H4 (cell line): ENCODE results near the gene NEAT1. TPM values are rescaled to one million over a fixed set of nuclear protein-coding genes. Genes with fewer than 3 reads are reported as not detected.

Experiments
- DNase-seq: peaks from one replicate; pipeline ENCODE4 v3.0.0-alpha.2; 2015; ENCODE audit warnings: low spot score
- total RNA-seq: library from RNA; depleted of rRNA; stranded (reverse); fragments of >200 nt; shearing (Covaris generic); gene quantifications from 2 replicates; pipeline ENCODE4 v1.2.3, GENCODE V29; 2014

NEAT1 gene
- total RNA-seq, 1 experiment from 2014 or later = 3.4 TPM

DNA sequence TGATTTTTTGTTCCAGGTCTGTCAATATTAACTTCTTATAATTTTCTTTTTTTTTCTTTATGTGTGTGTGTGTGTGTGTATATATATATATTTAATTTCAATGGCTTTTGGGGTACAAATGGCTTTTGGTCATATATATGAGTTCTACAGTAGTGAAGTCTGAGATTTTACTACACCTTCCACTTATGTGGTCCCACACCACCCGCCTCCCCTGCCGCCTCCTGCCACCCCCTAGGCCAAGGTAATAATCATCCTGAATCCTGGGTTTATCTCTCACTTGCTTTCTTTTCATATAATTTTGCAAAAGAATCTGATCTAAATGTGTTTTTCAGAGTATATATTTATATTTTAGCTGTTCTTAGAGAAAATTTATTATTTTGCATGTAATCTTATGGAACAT is 11.1 kb downstream of the NEAT1 start:
- no peak for DNase-seq

DNA sequence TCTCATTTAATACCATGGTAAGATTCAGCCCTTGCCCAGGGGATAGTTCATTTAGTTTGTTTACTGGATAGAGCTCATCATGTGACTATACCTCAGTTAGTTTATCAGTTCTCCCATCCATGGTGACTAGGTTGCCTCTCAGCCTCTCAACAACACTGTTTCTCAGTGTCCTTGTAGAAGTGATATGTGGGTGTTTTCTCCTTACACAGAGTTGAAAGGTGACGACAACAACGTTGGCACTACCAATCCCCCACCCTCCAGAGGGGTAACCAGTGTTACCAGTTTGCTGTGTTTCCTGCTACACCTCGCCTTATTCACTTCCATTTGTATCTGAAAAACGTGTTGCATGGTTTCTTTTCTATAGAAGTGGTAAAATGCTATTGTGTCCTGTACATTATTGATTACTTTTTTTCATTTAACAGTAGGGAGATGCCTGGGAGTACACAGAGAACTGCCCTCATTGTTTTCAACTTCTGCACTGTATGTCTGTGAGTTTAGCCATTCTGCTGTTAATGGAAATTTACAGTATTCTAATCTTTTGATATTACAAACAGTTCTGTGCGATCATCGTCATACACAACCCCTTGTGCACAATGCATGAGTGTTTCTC is 11.6 kb downstream of the NEAT1 start:
- no peak for DNase-seq

DNA sequence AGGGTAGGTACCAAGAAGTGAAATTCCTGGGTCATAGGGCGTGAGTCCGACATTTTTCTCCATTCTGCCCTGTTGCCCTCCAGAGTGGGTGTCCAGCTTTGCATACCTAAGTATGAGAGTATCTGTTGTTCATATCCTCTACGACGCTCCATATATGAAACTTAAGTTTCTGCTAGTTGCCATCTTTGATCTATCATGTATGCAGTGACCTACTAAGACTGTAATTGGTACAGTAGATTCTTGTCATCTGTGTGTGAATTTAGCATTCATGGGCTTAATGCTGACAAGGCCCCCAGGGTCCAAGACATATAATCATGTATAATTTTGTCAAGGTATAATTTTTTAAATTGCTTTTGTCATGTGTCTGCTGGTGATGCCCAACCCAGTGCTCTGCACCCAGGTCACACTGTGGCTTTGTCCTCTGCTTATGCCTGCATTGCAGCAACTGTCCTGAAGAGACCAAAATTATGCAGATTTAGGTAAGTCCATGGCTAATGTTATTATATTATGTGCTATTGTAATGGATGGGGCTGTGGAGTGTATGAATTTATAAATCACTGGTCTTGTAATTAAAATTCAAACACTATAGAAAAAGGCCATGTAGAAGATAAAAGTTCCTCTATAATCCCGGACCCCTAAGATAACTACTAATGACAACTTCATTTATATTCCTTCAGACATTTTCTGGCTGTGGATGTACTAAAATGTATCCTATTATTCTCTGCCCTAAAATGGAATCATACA is 12.2 kb downstream of the NEAT1 start:
- no peak for DNase-seq

DNA sequence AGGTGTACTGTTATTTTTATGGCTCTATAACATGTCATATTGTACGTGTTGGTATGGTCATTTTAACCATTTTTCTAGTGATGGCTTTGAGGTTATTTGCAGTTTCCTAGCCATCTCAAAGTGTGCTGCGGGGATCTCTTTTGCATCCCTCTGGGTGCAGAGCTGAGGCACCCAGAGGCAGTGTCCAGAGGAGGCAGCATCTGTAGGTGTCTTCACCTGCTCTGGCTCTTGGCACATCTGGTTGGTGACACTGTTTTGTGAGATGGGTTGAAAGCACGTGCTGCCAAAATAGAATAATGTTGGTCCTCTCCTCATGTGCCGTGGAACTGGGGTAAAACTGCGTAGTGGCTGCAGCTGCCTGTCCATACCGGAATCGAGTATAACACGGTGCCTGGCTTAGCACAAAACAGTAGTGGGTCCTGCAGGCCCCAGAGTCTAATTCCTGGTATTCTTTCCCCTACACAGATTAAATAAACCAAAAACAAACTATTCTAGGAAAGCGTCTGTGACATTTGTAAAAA is 12.9 kb downstream of the NEAT1 start:
- no peak for DNase-seq

DNA sequence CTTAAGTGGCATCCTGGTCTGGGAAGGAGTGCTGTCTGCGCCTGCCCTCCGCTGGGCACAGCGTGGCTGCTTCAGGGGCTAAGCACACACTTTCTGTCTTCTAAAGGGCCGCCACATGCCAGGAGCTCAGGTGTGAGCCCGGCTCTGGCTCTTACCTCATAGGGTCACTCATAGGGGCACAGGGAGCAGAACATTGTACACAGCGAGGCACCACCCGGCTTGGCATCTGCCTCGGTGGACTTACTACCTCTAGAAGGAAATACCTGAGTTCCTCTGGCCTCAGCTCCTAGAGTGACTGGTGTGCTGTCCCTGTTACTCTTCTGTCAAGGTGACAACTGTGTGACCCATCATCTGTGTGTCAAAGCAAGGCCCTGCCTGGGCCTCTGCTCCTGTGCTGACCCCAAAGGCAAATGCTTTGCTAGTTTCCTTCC is 13.4 kb downstream of the NEAT1 start:
- no peak for DNase-seq

DNA sequence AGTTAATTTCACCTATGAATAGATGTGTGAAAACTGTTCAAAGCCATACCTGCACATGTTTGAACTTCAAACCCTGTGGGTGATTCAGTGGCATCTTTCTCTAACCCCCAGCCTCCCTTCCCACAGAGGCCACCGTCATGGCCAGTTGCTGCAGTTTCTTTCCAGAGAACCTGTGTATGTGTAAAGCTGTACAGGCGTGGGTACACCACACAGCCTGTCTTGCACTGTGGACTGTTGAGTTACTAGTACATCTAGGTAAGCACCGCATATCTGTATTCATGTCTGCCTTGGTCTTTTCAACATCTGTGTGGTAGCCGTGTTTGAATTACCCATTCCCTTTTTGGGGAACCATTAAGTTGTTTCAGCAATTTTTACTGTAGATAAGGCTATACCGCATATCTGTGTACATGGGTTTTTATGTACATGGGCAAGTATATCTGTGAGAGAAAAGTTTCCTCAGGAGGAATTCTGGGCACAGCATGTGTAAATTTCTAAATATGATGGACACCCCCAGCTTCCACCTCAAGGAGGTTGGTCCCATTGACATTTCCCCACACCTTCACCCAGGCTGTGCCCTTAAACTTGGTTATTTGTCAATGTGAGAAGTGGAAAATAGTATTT is 13.9 kb downstream of the NEAT1 start:
- DNase-seq = no peak

DNA sequence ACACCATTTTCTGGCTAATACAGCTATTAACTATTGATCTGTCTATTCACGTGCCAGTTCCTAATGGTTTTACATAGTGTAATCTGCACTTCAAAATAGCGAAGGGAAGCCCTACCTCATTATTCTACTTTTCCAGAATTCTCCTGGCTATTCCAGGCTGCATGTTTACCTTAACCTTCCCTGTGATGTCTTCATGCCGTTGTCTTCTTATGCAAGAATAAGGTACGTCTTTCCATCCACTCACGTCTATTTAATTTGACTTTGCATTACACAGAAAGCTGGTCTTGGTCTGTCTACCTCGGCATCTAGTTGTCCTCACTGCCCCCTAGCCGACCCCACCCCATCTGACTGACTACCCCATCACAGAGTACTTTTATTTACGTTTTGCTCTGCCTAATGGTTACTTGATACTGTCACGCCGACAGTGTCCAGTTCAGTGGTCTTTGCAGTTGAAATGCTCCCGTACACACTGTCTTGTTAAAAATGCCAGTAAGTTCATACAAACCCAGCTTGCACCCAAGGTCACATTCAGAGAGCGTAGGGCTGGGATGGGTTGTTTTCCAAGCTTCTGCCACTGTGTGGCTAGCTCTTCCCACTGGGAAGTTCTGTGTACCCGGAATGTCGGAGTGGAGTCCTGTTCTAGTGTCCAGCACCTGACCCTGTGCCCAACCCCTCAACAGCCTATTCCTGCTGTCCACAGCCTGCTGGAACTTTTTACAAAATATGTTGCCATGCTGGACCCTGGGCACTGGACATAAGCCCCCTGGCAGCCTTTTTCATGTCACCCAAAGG is 15.0 kb downstream of the NEAT1 start:
- peak; percentile 6 for DNase-seq

DNA sequence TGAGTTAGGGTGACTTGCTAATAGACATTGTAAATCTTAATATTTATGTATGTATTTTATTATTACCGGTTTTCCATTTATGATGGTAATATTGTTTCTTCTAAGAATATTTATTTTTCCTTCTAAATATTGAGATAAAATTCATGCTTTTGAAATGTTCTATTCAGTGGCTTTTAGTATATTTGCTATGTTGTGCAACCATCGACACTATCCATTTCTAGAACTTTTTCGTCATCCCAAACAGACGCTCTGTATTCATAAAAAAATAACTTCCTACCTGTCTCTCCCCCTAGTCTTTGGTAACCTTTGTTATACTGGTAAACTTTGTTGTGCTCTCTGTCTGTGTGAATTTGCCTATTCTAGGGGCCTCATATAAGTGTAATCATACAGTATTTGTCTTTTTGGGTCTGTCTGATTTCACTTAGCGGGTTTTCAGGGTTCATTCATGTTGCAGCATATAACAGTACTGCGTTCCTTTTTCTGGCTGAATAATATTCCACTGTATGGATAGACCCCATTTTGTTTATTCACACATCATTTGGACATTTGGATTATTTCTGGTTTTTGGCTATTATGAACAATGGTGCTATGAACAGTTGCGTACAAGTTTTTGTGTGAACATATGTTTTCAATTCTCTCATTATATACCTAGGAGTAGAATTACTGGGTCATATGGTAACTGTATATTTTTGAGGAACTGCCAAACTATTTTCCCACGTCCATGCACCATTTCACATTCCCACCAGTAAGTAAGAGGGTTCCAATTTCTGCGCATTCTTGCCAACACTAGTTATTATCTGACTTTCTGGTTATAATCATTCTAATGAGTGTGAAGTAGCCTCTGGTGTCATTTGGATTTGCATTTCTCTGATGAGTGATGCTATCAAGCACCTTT is 15.9 kb downstream of the NEAT1 start:
- DNase-seq = peak; percentile 2

DNA sequence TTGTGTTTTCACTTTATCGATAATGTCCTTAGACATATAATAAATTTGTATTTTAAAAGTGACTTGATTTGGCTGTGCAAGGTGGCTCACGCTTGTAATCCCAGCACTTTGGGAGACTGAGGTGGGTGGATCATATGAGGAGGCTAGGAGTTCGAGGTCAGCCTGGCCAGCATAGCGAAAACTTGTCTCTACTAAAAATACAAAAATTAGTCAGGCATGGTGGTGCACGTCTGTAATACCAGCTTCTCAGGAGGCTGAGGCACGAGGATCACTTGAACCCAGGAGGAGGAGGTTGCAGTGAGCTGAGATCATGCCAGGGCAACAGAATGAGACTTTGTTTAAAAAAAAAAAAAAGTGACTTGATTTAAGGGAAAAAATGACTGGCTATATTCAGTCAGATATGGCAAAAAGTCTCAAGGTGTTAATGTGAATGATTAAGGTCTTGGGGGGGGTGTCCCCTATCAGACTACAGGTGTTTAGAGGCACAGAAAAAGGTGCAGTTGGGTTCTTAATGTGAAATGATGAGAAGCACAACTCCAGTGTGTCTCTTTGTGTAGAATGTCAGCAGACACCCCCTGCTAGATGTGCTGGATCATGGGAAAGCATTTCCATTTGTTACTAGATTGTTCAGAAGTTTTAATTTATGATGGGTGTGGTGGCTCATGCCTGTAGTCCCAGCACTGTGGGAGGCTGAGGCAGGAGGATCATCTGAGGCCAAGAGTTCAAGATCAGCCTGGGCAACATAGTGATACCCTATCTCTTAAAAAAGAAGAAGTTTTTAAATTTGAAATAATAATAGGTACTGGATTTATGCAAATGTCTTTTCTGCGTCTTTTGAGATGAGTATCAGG is 17.0 kb downstream of the NEAT1 start:
- DNase-seq = peak; percentile 4

DNA sequence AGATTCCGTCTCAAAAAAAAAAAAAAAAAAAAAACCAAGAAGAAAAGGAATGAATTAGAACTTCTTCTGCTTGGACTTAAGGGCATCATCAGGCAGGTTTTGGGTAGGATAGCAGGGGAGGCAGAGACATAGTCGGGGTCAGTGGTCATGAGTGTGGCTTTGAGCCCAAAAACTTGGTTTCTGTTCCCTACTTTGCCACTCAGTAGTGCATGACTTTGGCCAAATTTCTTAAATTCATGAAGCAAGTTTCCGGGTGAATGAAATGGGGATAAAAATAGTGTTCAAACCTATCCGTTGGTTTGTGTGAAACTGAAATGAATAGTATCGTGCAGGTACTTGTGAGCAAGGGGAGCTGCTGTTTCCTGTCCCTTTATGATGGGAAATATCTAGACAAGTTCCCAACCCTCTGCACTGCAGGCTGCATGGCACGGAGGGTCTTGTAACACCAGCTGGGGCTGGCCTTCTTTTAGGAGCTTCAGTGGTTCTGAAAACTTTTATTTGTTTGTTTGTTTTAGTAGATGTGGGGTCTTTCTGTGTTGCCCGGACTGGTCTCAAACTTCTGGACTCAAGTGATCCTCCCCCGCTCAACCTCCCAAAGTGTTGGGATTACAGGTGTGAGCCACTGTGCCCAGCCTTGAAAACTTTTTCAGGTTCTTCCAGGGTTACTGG is 18.4 kb downstream of the NEAT1 start:
- DNase-seq = peak; percentile 10

DNA sequence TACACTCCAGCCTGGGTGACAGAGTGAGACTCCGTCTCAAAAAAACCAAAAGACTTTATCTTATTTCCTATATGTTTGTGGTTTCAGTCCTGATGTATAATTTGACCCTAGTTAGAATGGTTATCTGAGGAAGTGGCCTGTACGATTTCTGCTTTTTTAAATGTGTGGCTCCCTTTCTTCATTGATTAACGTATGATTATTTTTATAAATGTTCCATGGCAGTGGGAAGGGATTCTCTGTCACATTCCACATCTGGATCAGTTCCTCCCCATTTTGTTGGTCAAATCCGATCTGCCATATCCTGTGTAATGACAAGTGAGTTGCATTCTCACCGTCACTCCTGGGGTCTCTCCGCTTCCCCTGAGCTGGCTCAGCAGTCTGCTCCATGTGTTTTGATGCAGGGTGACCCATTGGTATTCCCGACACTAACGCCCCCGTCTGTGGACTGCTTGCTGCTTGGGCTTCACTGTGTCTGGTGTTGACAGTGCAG is 20.3 kb downstream of the NEAT1 start:
- no peak for DNase-seq

DNA sequence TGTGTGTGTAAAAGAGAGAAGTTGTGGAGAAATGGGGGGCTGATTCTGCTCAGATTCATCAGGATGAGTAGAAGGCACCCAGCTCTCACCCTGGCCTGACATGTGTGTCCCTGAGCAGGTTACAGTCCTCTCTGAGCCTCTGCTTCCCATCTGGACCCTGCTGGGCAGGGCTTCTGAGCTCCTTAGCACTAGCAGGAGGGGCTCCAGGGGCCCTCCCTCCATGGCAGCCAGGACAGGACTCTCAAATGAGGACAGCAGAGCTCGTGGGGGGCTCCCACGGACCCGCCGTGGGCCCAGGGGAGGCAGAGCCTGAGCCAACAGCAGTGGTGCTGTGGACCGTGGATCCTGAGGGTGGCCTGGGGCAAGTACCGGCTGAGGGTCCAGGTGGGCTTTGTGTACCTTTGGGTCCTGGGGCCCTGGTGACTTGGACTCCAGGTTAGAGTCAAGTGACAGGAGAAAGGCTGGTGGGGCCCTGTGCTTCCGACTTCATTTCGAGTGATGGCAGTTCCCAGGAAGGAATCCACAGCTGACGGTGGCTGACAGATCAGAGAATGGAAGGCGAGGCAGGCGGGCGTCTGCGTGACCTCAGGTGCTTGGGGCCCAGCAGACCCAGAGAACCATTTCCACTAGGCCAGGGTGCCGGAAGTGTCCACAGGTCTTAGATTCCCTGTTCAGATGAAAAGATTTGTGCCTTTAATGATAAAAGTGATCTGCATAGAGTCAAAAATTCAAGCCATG is 21.9 kb downstream of the NEAT1 start:
- DNase-seq = no peak

DNA sequence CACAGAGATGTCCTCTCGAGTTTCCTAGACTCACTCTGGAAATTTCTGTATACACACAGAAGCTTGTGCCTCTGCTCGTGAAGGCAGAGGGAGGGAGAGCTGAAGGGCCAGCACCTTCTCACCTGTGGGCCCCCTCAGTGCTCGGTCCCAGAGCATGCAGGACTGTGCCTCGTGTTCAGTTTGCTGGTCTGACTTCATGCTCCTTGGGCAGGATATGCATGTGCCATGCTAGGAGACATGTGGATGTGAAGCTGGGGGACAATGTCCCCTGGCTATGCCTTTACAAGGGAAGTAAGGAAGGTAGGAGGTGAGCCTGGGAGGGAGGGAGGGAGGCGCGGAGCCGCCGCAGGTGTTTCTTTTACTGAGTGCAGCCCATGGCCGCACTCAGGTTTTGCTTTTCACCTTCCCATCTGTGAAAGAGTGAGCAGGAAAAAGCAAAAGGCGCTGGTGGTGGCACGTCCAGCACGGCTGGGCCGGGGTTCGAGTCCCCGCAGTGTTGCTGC is 22.6 kb downstream of the NEAT1 start:
- no peak for DNase-seq

DNA sequence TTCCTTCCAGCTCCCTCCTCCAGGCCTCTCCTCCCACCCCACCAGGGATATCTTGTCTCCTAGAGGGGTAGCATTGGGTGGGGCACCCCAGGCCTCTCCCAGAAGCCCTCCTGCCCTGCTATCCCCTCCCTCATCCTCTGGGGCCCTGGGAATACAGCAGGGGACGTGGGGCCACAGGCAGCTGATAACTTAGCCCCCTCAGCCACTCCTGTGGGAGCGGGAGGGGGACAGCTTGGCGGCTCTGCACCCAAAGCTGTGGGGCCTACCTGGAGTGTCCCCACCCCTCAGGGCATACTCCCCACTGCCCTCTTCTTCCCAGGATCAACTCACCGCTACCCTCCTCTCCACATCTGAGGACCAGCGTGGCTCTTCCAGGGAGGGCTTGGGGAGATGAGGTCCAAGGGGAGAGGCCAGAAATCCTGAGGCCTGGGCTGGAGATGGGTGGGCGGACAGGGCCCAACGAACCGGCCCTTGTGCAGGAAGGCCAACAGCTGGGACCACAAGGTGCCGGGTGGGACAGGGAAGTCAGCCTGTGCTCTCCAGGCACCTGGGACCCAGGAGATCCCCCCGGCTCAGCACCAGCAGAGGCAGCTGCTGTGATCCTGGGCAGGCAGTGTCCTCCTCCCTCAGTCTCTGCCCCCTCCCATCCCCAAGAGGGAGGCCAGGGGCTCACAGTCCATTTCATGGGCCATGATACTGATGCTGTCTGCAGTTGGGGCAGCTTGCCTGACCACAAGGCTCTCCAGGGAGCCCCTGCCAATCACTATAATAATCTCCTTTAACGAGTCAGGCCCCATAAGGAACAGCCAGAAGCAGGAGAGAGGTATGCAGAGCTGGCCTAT is 23.2 kb downstream of the NEAT1 start:
- peak; percentile 8 for DNase-seq

DNA sequence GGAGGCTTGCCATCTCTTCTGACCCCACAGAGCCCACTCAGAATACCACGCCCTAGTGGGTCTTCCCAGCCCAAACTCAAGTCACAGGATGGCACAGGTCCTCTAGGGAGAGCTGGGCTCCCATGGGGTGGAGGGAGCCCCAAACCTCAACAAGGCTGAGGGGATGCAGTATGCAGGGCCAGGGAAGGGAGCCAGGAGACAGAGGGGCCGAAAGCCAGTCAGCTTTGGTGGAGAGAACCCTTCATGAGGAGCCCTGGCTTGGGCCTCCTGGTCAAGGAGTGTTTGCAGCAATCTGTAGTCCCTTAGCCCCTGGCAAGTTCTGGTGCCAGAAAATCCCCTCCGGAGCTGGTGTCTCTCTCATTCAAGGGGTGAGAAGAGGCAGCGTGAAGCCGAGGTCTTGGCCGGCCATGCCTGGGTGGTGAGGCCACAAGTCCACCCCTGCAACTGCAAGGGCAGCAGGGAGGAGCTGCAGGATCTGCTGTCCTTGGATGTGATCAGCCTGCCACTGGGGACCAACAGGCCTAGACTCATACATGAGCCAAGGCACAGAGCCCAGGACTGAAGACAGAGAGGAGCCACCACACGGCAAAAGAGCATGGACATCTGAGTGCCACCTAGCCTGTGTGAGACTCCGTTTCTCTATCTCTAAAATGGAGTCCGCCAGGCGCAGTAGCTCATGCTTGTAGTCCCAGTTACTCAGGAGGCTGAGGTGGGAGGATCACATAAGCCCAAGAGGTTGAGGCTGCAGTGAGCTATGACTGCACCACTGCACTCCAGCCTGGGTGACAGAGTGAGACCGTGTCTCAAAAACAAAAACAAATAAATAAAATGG is 24.1 kb downstream of the NEAT1 start:
- DNase-seq = peak; percentile 17

DNA sequence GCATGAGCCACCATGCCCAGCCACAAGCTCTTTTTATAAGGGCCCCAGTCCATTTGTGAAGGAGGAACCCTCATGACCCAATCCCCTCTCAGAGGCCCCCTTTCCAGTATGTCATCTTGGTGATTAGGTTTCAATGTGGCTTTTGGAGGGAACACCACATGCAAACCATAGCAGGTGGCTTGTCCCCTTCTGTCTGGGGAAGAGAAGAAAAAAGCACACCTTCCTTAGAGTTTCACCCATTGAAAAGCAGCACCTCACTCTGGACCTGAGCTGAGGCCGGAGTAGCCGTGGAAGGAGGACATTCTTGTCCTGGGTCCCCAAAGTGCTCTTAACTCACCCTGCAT is 25.4 kb downstream of the NEAT1 start:
- peak; percentile 7 for DNase-seq
